ENCODE data around the gene SLC36A4. TPM values are rescaled to one million over a fixed set of nuclear protein-coding genes. Genes with fewer than 3 reads are reported as not detected.

The SLC36A4 gene
- polyA plus RNA-seq, 1 donor (not counting 4 experiments of a cell fraction or from before 2014, with no cell fraction given), result 8.1 TPM

DNA sequence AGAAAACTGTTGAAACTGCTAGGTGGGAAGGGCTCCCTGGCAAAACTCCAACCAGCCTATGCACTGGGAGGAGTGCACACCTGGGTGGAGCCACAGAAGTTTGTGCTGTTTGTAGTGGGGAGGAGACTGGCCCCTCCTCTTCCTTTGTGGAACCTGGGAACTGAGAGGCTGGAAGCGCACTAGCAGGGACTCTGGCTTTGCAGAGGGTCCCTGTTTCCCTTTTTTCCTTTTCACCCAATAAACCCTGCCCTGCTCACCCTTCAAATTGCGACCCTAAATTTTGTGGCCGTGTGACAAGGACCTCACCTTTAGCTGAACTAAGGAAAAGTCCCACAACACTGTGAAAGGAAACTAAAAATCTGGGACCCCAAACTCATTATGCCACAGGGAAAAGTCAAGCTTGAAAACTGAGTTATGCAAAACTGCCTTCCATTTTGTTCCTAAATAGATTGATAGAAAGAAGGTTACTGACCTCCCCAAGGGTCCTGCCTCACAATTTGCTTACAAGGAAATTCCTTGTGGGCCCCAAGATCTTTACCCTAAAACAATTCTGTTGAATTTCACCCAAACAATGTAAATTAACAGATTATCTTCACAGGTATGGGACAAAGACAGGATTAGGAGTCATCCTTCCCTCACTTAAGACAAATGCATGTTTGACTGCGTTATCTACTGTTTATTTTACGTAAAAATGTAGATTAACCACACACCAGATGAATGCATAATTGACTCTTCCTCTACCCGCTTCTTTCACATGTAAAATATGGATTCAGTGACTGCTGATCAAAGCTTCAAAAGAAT, 81.0 kb downstream of the SLC36A4 start:
- Histone ChIP-seq H2AFZ (ENCODE audit: control insufficient read depth, low read length) (no peak overlapping the region), H3K9me1 (ENCODE audit: control insufficient read depth, extremely low read depth, insufficient read depth, low read length) (no peaks in the 10 kb centered on the region), H3K27ac (ENCODE audit: control insufficient read depth, insufficient read depth, low read length) (no peak overlapping the region), H3K27me3 (ENCODE audit: control insufficient read depth, extremely low read depth, insufficient read depth, low read length) (no peaks in the 10 kb centered on the region), H3K9ac (ENCODE audit: control insufficient read depth, extremely low read depth, insufficient read depth, low read length) (no peak overlapping the region), H3K4me1 (ENCODE audit: control insufficient read depth, extremely low read depth, insufficient read depth, low read length) (no peaks in the 10 kb centered on the region), H3K36me3 (ENCODE audit: control insufficient read depth in 2 of 2, extremely low read depth in 1 of 2, insufficient read depth in 2 of 2, low read length in 2 of 2) (no peaks in the 10 kb centered on the region), H3K9me3 (ENCODE audit: control insufficient read depth, low read depth, low read length) (no peaks in the 10 kb centered on the region), H3K79me2 (ENCODE audit: control insufficient read depth, insufficient read depth, low read length) (no peaks in the 10 kb centered on the region), H3K4me3 (ENCODE audit: control insufficient read depth in 2 of 3, extremely low read depth in 1 of 3, insufficient read depth in 2 of 3, low read depth in 1 of 3, low read length in 3 of 3) (no peak overlapping the region), H3K4me2 (ENCODE audit: control insufficient read depth, extremely low read depth, insufficient read depth, low read depth, low read length) (no peak overlapping the region), H4K20me1 (ENCODE audit: control insufficient read depth, extremely low read depth, insufficient read depth, low read length) (no peaks in the 10 kb centered on the region)
- no peak for FAIRE-seq
- TF ChIP-seq, protein P1, sequence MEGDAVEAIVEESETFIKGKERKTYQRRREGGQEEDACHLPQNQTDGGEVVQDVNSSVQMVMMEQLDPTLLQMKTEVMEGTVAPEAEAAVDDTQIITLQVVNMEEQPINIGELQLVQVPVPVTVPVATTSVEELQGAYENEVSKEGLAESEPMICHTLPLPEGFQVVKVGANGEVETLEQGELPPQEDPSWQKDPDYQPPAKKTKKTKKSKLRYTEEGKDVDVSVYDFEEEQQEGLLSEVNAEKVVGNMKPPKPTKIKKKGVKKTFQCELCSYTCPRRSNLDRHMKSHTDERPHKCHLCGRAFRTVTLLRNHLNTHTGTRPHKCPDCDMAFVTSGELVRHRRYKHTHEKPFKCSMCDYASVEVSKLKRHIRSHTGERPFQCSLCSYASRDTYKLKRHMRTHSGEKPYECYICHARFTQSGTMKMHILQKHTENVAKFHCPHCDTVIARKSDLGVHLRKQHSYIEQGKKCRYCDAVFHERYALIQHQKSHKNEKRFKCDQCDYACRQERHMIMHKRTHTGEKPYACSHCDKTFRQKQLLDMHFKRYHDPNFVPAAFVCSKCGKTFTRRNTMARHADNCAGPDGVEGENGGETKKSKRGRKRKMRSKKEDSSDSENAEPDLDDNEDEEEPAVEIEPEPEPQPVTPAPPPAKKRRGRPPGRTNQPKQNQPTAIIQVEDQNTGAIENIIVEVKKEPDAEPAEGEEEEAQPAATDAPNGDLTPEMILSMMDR (optimal IDR thresholded peaks at IDR 0.05 in 1 of 3, IDR thresholded peaks at IDR 0.05 in 1 of 3, conservative IDR thresholded peaks at IDR 0.05 in 1 of 3; ENCODE audit: extremely low read depth in 1 of 3, insufficient read depth in 2 of 3, low read length in 3 of 3), result no peak
- TF ChIP-seq EZH2 (IDR thresholded peaks at IDR 0.05; ENCODE audit: low read length), result no peak
- DNase-seq (ENCODE audit: low read depth, low spot score), result no peak
- dilution Hi-C loops (cut with MboI; ENCODE audit: extremely low pct_ligation_motif_present, low sequenced_read_pairs), result no loop called here

DNA sequence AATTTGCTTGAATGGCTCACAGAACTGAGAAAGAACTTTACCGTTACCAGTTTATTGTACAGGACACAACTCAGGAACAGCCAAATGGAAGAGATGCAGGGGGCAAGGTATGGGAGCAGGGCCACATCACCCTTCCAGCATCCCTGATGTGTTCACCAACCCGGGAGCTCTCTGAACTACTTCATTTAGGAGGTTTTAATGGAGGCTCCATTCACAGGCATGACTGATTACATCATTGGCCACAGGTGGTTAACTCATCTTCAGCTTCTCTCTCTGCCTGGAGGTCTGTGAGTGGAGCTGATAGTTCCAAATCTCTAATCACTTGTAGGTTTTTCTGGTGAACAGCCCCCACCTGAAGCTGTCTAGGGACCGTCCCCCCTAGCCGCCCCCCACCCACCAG, 83.5 kb downstream of the SLC36A4 start:
- FAIRE-seq, result no peak
- TF ChIP-seq, protein P1 (optimal IDR thresholded peaks at IDR 0.05 in 1 of 3, IDR thresholded peaks at IDR 0.05 in 1 of 3, conservative IDR thresholded peaks at IDR 0.05 in 1 of 3; ENCODE audit: extremely low read depth in 1 of 3, insufficient read depth in 2 of 3, low read length in 3 of 3), result no peak
- no peak for TF ChIP-seq EZH2 (IDR thresholded peaks at IDR 0.05; ENCODE audit: low read length)

More for the DNA sequence above, 83.5 kb downstream of the SLC36A4 start:
- no peak overlapping the region for H3K4me3 ChIP-seq (ENCODE audit: control insufficient read depth in 2 of 3, extremely low read depth in 1 of 3, insufficient read depth in 2 of 3, low read depth in 1 of 3, low read length in 3 of 3)
- no peak overlapping the region for H2AFZ ChIP-seq (ENCODE audit: control insufficient read depth, low read length)
- H3K79me2 ChIP-seq (ENCODE audit: control insufficient read depth, insufficient read depth, low read length), result no peaks in the 10 kb centered on the region
- H3K27me3 ChIP-seq (ENCODE audit: control insufficient read depth, extremely low read depth, insufficient read depth, low read length), result no peaks in the 10 kb centered on the region
- H3K9me3 ChIP-seq (ENCODE audit: control insufficient read depth, low read depth, low read length), result no peaks in the 10 kb centered on the region
- dilution Hi-C loops (cut with MboI; ENCODE audit: extremely low pct_ligation_motif_present, low sequenced_read_pairs), result no loop called here
- H3K27ac ChIP-seq (ENCODE audit: control insufficient read depth, insufficient read depth, low read length), result no peak overlapping the region
- no peaks in the 10 kb centered on the region for H3K36me3 ChIP-seq (ENCODE audit: control insufficient read depth in 2 of 2, extremely low read depth in 1 of 2, insufficient read depth in 2 of 2, low read length in 2 of 2)
- no peaks in the 10 kb centered on the region for H4K20me1 ChIP-seq (ENCODE audit: control insufficient read depth, extremely low read depth, insufficient read depth, low read length)
- no peak for DNase-seq (ENCODE audit: low read depth, low spot score)
- no peak overlapping the region for H3K9ac ChIP-seq (ENCODE audit: control insufficient read depth, extremely low read depth, insufficient read depth, low read length)
- H3K4me1 ChIP-seq (ENCODE audit: control insufficient read depth, extremely low read depth, insufficient read depth, low read length), result no peaks in the 10 kb centered on the region
- H3K9me1 ChIP-seq (ENCODE audit: control insufficient read depth, extremely low read depth, insufficient read depth, low read length), result no peaks in the 10 kb centered on the region
- H3K4me2 ChIP-seq (ENCODE audit: control insufficient read depth, extremely low read depth, insufficient read depth, low read depth, low read length), result no peak overlapping the region

Measured in keratinocyte (primary cell).